NCI-H69 (cell line): ENCODE measurements around the gene MTA3.
"Not testable (repeated sequence)": the region's sequence is repeated elsewhere in the genome, so short reads cannot be mapped to it uniquely, and the experiment has no call there.

Experiments
- DNase-seq: peaks from one replicate; lab custom pipeline; 2025; lab: John Stamatoyannopoulos, UW

Gene MTA3

GRCh38 chr2:42663106-42663780 lies 94.8 kb downstream of the MTA3 start:
- peak; percentile 68 for DNase-seq

GRCh38 chr2:42663828-42664227 lies 95.4 kb downstream of the MTA3 start:
- DNase-seq: no peak

GRCh38 chr2:42673989-42674579 lies 105.7 kb downstream of the MTA3 start:
- DNase-seq: no peak

- DNase-seq: no peak
Measured at GRCh38 chr2:42675815-42676214, 107.4 kb downstream of the MTA3 start.

- DNase-seq: no peak
Measured at GRCh38 chr2:42685303-42685702, 116.9 kb downstream of the MTA3 start.

GRCh38 chr2:42693013-42693615 lies 124.7 kb downstream of the MTA3 start:
- DNase-seq: no peak

GRCh38 chr2:42693688-42694479 lies 125.5 kb downstream of the MTA3 start:
- DNase-seq: no peak

- DNase-seq: no peak
Measured at GRCh38 chr2:42696987-42697386, 128.6 kb downstream of the MTA3 start.

- DNase-seq: no peak
Measured at GRCh38 chr2:42698940-42699339, 130.5 kb downstream of the MTA3 start.

GRCh38 chr2:42706836-42707235 lies 138.4 kb downstream of the MTA3 start:
- DNase-seq: no peak

- DNase-seq: no peak
Measured at GRCh38 chr2:42708179-42708578, 139.7 kb downstream of the MTA3 start.

- no peak for DNase-seq
Measured at GRCh38 chr2:42711896-42712295, 143.5 kb downstream of the MTA3 start.

GRCh38 chr2:42712934-42713333 lies 144.5 kb downstream of the MTA3 start:
- DNase-seq: no peak

- DNase-seq: no peak
Measured at GRCh38 chr2:42713920-42714319, 145.5 kb downstream of the MTA3 start.

GRCh38 chr2:42714686-42715085 lies 146.3 kb downstream of the MTA3 start:
- DNase-seq: no peak

GRCh38 chr2:42721898-42722297 lies 153.5 kb downstream of the MTA3 start:
- DNase-seq: no peak

GRCh38 chr2:42722320-42723190 lies 154.1 kb downstream of the MTA3 start:
- DNase-seq: no peak

- no peak for DNase-seq
Measured at GRCh38 chr2:42723465-42723864, 155.0 kb downstream of the MTA3 start.

GRCh38 chr2:42724886-42725285 lies 156.5 kb downstream of the MTA3 start:
- DNase-seq: no peak

GRCh38 chr2:42725657-42726056 lies 157.2 kb downstream of the MTA3 start:
- DNase-seq: no peak

GRCh38 chr2:42726680-42727079 lies 158.2 kb downstream of the MTA3 start:
- DNase-seq: no peak

- DNase-seq: not testable (repeated sequence)
Measured at GRCh38 chr2:42731316-42731715, 162.9 kb downstream of the MTA3 start.
